OCI-LY3 (cell line): Measurements from ENCODE around the gene WWC1.

Experiments used
- EZH2phosphoT487 ChIP-seq: fragments of 200-600 bp; shearing (Covaris generic); IDR thresholded peaks from 2 replicates; pipeline ENCODE4 v1.6.1; 2018; ENCODE audit warnings: antibody characterized with exemption, mixed run types, low read depth
- TF ChIP-seq, protein P1 (sequence below): fragments of 200-600, 300-600 bp; sonication (generic); IDR thresholded peaks from 2 replicates; pipeline ENCODE4 v1.5.1; 2014; ENCODE audit warnings: antibody characterized with exemption, low read length, low read depth

DNA sequence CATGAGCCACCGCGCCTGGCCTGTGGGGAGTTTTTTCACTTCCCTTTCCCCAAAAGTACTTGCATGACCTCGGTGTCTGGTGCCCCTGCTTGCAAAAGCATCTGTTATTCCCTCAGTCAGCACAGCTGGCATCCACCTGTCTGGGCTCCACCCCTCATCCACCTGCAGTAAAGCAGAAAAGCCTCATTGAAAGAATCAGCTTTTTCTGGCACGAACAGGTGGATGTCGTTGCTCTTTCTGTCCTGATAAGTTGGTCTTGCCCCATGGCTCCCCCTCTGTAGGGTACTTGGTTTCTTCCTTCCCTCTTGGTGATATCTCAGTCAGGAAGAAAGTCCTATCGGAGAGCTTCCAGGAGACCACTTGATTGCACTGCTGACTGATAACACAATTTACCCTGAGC, 37.4 kb downstream of the WWC1 start:
- TF ChIP-seq, protein P1, sequence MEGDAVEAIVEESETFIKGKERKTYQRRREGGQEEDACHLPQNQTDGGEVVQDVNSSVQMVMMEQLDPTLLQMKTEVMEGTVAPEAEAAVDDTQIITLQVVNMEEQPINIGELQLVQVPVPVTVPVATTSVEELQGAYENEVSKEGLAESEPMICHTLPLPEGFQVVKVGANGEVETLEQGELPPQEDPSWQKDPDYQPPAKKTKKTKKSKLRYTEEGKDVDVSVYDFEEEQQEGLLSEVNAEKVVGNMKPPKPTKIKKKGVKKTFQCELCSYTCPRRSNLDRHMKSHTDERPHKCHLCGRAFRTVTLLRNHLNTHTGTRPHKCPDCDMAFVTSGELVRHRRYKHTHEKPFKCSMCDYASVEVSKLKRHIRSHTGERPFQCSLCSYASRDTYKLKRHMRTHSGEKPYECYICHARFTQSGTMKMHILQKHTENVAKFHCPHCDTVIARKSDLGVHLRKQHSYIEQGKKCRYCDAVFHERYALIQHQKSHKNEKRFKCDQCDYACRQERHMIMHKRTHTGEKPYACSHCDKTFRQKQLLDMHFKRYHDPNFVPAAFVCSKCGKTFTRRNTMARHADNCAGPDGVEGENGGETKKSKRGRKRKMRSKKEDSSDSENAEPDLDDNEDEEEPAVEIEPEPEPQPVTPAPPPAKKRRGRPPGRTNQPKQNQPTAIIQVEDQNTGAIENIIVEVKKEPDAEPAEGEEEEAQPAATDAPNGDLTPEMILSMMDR, result no peak
- TF ChIP-seq EZH2phosphoT487, result no peak
